DOHH2 (cell line): ENCODE results near the gene RMND5A.

Experiments
- H3F3A ChIP-seq: fragments of 200-600 bp; sonication (generic), shearing (Covaris generic); 2 replicates; pipeline ENCODE4 v1.6.0; 2016; ENCODE audit warnings: antibody characterized with exemption, mild to moderate bottlenecking; ENCODE audit not compliant: control insufficient read depth, insufficient read depth
- H3K27ac ChIP-seq: fragments of 200-600 bp; sonication (generic); 2 replicates; pipeline ENCODE4 v1.5.1; 2014; ENCODE audit warnings: low read depth, mild to moderate bottlenecking, low read length, moderate library complexity
- H3K27me3 ChIP-seq: fragments of 200-600 bp; sonication (generic); 2 replicates; pipeline ENCODE4 v1.6.1; 2014; ENCODE audit warnings: mild to moderate bottlenecking, low read length, mixed read lengths; ENCODE audit not compliant: control insufficient read depth
- H3K36me3 ChIP-seq: fragments of 200-600 bp; sonication (generic); 2 replicates; pipeline ENCODE4 v1.6.1; 2014; ENCODE audit warnings: mild to moderate bottlenecking, low read length, moderate library complexity, mixed read lengths; ENCODE audit not compliant: control insufficient read depth
- H3K4me1 ChIP-seq: fragments of 200-600 bp; sonication (generic); 2 replicates; pipeline ENCODE4 v1.6.1; 2014; ENCODE audit warnings: mild to moderate bottlenecking, low read length, mixed read lengths; ENCODE audit not compliant: control insufficient read depth
- H3K4me2 ChIP-seq: fragments of 200-600 bp; sonication (generic); 2 replicates; pipeline ENCODE4 v1.6.0; 2014; ENCODE audit warnings: mild to moderate bottlenecking, low read length, moderate library complexity
- H3K4me3 ChIP-seq: fragments of 200-600 bp; sonication (generic); 2 replicates; pipeline ENCODE4 v1.5.1; 2014; ENCODE audit warnings: mild to moderate bottlenecking, low read length, mixed read lengths
- H3K79me2 ChIP-seq: fragments of 200-600 bp; sonication (generic); 2 replicates; pipeline ENCODE4 v1.6.1; 2014; ENCODE audit warnings: mild to moderate bottlenecking, low read length, mixed read lengths; ENCODE audit not compliant: control insufficient read depth
- H3K9me2 ChIP-seq: fragments of 200-600 bp; sonication (generic); replicated peaks from 2 replicates; pipeline ENCODE4 v1.6.1; 2014; ENCODE audit warnings: mild to moderate bottlenecking, low read length, mixed read lengths; ENCODE audit not compliant: control insufficient read depth
- H3K9me3 ChIP-seq: fragments of 200-600 bp; sonication (generic); 2 replicates; pipeline ENCODE4 v1.6.1; 2014; ENCODE audit warnings: antibody characterized with exemption, low read length, mixed read lengths; ENCODE audit not compliant: control insufficient read depth, insufficient read depth
- H4K20me1 ChIP-seq: fragments of 200-600 bp; sonication (generic); 2 replicates; pipeline ENCODE4 v1.6.0; 2014; ENCODE audit warnings: low read depth, mild to moderate bottlenecking, antibody characterized with exemption, low read length, moderate library complexity; ENCODE audit not compliant: control insufficient read depth, insufficient read depth
- CTCF ChIP-seq: fragments of 200-600 bp; sonication (generic); IDR thresholded peaks from one replicate; pipeline ENCODE4 v1.5.1; 2014; ENCODE audit warnings: antibody characterized with exemption, mild to moderate bottlenecking, low read depth, low read length; ENCODE audit not compliant: poor library complexity, severe bottlenecking
- EZH2phosphoT487 ChIP-seq: fragments of 200-600 bp; sonication (generic); IDR thresholded peaks from 2 replicates; pipeline ENCODE4 v1.6.1; 2017; ENCODE audit warnings: borderline replicate concordance, mild to moderate bottlenecking, antibody characterized with exemption, low read length, moderate library complexity, mixed read lengths

RMND5A gene

GRCh38 chr2:86826951-86827350, 106.9 kb downstream of the RMND5A start:
- H3K36me3 ChIP-seq: no peaks in the 10 kb centered on the region
- H3K27me3 ChIP-seq: no peaks in the 10 kb centered on the region
- no peaks in the 10 kb centered on the region for H3K4me1 ChIP-seq
- no peak overlapping the region for H3K27ac ChIP-seq
- no peak overlapping the region for H3K4me3 ChIP-seq
- TF ChIP-seq CTCF (no peak), EZH2phosphoT487 (no peak)
- no peaks in the 10 kb centered on the region for H4K20me1 ChIP-seq
- no peaks in the 10 kb centered on the region for H3K9me3 ChIP-seq
- H3K9me2 ChIP-seq: no peaks in the 10 kb centered on the region
- H3K4me2 ChIP-seq: no peak overlapping the region
- no peaks in the 10 kb centered on the region for H3F3A ChIP-seq
- no peaks in the 10 kb centered on the region for H3K79me2 ChIP-seq
